GM06990 (cell line): Measurements from ENCODE around the gene FAM107B.

Experiments
- DNase-seq: peaks from one replicate; pipeline ENCODE4 v3.0.0-alpha.2; 2011; ENCODE audit not compliant: insufficient read length; ENCODE audit errors: extremely low read depth
- H3K27me3 ChIP-seq: replicated peaks from 2 replicates; pipeline ENCODE4 v1.6.0; 2011; ENCODE audit warnings: low read length; ENCODE audit not compliant: control insufficient read depth, insufficient read depth
- H3K36me3 ChIP-seq: 2 replicates; pipeline ENCODE4 v1.5.1; 2011; ENCODE audit warnings: low read length; ENCODE audit not compliant: control insufficient read depth, insufficient read depth
- H3K4me3 ChIP-seq: replicated peaks from 2 replicates; pipeline ENCODE4 v1.5.1; 2011; ENCODE audit warnings: low read depth, mild to moderate bottlenecking, control low read depth, low read length
- CTCF ChIP-seq: IDR thresholded peaks from 2 replicates; pipeline ENCODE4 v1.5.1; 2011; ENCODE audit warnings: low read length, control low read depth, mild to moderate bottlenecking, inconsistent platforms; ENCODE audit not compliant: insufficient read depth, poor library complexity, severe bottlenecking

Gene FAM107B

DNA sequence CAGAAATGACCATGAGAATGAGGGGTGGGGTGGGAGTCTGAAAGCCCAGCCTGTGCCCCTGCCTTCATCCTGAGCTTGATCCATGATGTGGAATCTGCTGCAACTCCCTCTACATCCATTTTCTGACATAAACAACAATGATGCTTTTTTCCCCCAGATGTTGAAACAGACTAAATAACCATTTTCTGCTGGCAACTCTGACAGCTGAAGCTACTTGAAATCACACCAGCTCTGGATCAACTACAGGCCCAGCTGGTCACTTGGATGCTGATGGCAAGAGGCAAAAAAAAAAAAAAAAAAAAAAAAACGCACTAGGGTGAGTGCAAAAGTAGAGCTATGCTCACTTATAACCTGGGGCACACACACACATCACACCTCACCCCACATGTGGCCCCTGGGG, 74.2 kb downstream of the FAM107B start:
- no peak for TF ChIP-seq CTCF
- no peak for DNase-seq
- H3K4me3 ChIP-seq, result no peak overlapping the region
- H3K27me3 ChIP-seq, result no peaks in the 10 kb centered on the region
- no peaks in the 10 kb centered on the region for H3K36me3 ChIP-seq

DNA sequence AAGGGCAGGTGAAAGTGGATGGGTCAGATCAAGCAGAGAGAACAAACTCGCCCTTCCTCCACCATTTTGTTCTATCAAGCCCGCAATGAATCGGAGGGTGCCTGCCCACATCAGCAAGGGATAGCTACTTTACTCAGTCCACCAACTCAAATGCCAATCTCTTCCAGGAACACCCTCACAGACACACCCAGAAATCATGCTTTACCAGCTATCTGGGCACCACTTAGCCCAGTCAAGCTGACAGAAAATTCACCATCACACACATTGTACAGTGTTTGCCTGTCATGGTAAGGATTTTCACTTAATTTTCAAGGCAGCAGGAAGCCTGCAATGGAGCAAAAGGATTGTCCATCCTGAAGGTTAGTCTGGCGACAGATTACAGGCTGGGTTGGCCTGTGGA, 75.2 kb downstream of the FAM107B start:
- Histone ChIP-seq H3K4me3 (no peak overlapping the region), H3K27me3 (no peaks in the 10 kb centered on the region), H3K36me3 (no peaks in the 10 kb centered on the region)
- DNase-seq, result no peak
- no peak for TF ChIP-seq CTCF

GRCh38 chr10:14698829-14699170, 75.9 kb downstream of the FAM107B start:
- Histone ChIP-seq H3K36me3 (no peaks in the 10 kb centered on the region), H3K4me3 (no peak overlapping the region)

GRCh38 chr10:14698111-14698828, 76.4 kb downstream of the FAM107B start:
- DNase-seq, result no peak
- H3K27me3 ChIP-seq, result no peaks in the 10 kb centered on the region

More at GRCh38 chr10:14698829-14699170, 75.9 kb downstream of the FAM107B start:
- no peak for DNase-seq
- TF ChIP-seq CTCF, result no peak
- H3K27me3 ChIP-seq, result no peaks in the 10 kb centered on the region

DNA sequence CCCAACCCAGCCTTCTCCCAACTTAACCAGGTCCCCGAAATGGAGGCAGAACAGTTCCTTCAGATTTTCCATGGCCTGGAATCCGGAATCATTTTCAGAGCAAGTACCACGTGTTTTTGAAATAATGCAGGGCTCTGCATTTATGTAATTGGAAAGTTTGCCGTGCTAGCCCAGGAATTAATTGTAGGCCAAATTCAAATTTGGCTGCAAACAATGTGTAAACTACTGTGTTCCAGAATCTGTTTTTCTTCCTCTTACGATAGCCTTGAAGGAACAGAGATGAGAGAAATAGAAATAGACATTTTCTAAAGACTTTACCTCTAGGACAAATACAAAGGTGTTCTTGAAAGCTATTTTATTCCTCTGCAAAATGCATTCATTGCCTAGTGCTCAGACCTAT, 77.4 kb downstream of the FAM107B start:
- DNase-seq, result no peak

More at GRCh38 chr10:14698111-14698828, 76.4 kb downstream of the FAM107B start:
- no peak overlapping the region for H3K4me3 ChIP-seq
- H3K36me3 ChIP-seq, result no peaks in the 10 kb centered on the region
- no peak for TF ChIP-seq CTCF

More for the DNA sequence above, 77.4 kb downstream of the FAM107B start:
- H3K27me3 ChIP-seq, result no peaks in the 10 kb centered on the region
- no peaks in the 10 kb centered on the region for H3K36me3 ChIP-seq
- TF ChIP-seq CTCF, result no peak
- H3K4me3 ChIP-seq, result no peak overlapping the region
